NCI-H2029 treated with DMSO at 0.1 percent for 48 hours (cell line): Measurements from ENCODE around the gene ALK.

Experiments used
- DNase-seq: peaks from one replicate; lab custom pipeline; 2025; lab: John Stamatoyannopoulos, UW

The ALK gene

DNA sequence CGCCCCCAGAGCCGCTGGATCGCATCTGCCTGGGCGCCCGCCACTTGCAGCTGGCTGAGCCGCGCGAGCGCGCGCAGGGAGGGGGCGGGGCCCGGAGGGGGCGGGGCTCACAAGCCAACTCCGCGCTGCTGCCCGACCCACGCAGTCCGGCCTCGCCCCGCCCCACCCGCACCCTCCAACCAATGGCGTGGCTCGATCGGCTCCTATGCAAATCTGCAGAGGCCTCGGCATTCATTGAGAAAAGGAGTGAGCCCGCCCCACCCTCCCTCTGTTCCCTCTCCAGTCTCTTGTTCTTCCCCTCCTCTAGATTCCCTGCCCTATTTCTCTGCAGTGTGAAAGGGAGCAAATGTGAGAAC lies at the start of gene ALK:
Gene ALK, minus strand, starts transcription at position 27 of the 356 bp plus-strand sequence. CDS start 927 bp downstream, outside the sequence.
- peak; percentile 74 for DNase-seq

DNA sequence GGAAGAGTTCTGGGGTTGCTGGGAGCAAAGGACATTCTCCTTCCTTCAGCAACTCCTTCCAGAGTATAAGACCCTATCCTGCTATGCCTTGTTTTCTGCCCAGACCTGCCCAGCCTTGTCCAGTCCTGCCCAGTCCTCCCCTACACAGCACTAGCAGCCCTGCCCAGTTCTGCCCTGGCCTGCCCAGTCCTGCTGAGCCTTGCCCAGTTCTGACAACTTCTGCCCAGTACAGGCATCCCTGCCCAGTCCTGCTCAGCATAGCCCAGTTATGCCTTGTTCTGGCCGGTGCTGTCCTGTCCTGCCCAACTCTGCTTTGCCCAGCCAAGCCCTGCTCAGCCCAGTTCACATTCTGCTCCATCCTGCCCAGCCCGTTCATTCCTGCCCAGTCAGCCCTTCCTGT lies 44.9 kb upstream of the ALK start:
- DNase-seq = no peak

DNA sequence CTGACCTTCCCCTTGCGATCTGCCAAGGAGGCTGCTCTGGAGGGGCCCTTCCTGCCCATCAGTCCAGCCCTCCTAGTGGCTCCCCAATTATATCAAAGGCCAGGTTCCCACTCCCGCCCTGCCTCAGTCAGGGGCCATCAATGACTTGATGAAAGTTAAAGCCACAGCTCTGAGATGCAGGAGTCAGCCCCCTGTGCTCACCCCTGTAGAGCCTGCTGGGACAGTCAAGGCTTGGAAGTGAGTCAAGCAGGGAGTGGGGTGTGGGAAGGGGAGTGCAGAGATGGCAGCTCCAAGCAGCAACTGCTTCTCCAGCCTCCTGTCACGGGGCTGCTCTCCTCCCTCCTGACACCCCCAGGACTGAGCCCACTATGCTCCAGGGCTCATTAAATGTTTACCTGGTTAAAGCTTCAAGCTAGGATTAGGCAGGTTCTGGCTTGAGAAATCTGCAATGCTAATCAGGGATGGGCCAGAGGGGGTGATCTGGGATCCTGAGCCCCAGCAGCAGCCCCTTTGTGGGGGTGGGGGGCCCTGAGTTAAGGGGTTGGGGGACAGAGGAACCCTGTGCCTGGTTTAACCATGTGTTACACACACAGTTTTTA lies 42.7 kb upstream of the ALK start:
- DNase-seq = no peak

DNA sequence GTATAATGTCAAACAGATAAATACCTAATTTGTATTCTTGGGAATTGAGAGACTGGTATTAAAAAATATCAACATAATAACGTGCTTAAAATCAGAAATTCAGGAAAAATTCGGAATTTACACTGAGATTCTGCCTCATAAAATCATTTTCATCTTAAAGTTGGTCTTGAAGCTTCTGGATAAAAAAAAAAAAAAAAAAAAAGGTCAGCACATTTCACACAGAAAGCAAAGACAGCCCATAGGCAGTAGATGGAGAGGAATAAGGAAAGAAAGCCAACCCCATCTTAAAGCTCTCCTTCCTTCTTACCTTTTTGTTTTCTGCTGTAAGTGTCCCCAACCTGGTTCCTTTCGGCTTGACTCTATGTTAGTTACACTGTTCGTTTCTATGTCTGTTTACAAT lies 41.5 kb upstream of the ALK start:
- no peak for DNase-seq

DNA sequence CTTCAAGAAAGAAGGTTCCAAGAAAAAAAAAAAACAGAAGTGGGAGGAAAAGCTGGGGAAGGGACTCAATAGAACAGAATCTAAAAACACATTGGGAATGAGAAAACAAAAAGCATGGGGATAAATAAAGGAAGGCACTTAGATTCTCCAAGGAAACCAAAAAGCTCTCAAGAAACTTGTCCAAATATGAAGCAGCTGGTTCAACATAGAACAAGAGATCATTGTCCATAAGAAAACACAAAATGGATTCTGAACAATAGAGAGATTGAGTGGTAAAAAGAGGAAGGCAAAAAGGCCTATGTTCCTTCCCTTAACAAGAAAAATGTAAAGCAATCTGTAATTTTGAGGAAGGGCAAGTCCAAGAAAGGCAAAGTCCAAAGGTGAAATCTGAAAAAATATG lies 32.9 kb upstream of the ALK start:
- DNase-seq = no peak

DNA sequence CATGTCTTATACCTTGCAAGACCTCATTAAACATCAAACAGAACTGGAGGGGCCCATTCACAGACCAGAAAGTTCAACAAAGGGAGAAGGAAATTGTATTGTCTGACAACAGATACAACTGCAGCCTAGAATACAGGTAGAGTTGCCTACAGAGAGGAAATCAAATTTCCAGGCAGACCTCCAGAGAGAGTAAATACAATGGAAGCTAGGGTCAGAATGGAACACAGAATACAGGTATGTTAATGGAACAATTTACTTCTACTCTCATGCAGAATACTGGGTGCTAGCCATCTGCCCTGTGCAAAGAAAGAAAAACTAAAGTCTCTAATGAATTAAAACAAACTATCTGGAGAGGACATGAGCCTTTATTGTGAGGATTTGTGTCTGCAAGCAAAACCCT lies 31.6 kb upstream of the ALK start:
- DNase-seq = no peak

DNA sequence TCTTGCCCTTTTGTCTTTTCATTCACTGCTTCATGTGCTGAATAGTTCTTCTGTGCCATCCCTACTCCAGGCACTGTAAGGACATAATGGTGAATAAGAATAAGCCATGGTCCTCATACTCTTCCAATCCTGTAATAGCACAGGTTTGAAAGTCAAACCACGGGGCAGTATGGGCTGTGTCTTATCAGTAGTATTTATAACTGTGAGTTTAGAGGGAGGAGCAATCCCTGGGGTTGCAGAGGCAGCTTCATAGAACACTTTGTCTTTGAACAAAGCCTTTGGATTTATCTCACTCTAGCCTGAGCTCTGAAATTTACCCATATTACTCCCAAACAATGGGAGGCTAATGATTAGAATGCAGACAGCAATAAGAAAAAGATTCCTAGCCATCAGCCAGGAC lies 30.2 kb upstream of the ALK start:
- no peak for DNase-seq

DNA sequence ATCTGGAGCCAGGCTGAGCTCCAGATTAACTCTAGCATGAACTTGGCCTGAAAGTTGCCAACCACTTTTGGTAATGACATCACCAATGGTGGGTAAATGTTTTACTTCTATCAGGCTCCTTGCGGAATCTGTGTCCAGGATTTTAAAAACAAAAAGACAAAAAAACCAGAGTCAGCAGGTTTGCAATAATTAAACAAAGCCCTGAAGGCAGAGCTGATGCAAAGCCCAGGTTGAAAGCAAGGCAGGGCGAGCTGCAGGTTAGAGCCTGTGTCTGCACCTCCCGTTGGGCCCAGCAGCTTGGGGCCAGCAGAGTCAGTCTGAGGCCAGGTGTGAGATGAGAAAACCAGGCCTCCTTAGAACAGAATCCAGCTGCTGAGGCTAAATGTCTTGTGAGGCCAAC lies 29.1 kb upstream of the ALK start:
- no peak for DNase-seq

DNA sequence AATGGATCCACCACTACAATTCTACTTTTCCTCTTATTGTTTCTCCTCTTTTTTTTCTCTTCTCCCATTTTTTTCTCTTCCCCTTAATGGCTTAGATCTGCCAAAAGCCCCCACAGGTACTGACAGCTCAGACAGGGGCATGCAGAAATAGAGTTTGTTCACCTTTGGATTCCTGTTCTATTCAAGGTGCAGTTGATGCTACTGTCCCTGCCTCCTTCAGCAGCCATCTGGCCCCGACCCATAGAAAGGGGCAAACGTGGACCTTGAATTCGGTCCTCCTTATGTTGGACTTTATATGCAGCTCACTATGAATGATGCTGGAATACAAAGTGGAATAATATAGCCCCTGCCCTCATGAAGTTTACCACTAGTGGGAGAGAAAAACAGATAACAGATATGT lies 27.7 kb upstream of the ALK start:
- no peak for DNase-seq

DNA sequence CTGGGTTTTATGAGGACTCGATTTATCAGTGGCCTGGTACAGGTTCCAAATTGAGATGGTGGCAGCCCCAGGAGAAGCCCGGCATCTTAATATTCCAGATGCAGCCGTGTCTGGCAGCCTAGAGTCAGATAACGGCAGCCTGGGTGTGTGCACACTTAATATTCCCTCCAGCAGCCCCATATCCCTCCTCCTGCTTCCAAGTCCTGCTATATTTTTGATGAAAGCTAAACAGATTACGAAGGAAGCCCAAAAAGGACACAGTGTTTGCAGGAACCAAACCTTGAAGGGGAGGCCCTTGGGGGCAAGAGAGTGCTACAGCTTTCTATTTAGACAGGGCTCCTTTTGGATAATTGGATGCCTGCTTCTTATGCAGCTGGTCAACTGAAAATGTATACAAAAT lies 25.1 kb upstream of the ALK start:
- DNase-seq = no peak

DNA sequence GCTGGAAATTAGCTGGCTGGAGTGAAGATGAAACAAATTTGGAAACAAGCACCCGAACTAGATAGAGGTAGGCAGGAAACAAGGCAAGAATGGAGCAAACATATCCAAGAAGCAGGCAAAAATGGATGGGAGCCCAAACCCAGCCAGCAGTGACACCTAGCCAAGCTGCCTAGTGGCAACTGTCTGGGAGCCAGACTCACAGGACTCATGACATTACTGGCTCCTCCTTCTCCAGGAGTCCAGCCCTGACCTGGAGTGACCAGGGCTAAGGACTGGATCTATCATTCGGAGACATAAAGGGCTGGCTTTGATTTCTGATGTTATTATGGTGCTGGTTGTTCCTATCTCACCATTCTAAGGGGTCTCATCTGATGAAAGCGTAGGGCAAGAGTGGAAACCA lies 21.3 kb upstream of the ALK start:
- DNase-seq = no peak

DNA sequence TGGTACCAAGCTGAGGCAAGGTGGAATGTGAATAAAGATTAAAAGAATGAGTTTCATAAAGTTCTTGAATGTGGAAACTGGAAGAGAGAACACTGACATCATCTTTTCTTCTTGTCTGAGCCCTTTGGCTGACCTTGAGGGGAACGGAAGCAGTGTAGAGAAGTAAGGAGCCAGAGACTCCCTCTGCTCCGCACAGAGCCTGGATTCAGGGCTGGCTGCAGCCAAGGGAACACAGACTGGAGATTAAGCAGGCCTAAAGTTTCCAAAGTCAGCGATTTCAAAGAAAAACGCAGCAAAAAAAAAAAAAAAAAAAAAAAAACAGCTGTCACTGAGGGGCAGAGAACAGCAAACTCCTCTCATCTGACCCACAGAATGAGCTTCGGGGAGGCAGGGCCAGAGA lies 19.3 kb upstream of the ALK start:
- DNase-seq = no peak

DNA sequence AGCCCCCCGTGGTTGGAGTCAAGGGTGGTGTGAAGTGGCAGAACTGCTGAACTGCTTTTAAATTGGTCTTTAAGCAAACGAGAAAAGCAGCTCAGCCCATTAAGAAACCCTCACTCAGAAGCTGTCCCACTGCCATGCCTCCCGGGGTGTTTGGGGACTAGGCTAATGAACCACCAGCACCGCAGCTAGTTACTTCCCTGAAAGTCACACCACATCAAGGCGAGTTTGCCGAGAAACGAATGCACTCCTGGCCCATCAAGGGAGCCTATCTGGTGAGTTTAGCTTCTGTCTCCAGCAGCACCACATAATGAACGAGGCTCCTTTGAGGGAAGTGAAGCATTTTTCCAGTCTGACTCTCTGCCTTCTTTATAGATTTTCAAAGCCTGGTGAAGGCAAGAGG lies 14.6 kb upstream of the ALK start:
- DNase-seq = no peak

DNA sequence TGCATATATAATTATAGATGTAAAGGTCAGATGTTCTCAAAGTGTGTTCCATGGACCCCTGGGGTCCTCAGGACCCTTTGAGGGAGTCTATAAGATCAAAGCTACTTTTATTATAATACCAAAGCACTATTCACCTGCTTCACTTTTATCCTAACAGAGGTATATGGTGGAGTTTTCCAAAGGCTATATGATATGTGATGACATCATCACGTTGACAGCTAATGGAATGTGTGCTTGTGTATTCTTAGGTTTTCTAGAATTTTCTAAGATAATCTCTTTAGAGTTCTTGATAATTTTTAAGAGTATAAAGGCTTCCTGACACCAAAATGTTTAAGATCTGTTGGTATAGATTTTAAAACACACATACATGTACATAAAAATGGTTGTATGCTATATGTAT lies 10.4 kb upstream of the ALK start:
- no peak for DNase-seq

DNA sequence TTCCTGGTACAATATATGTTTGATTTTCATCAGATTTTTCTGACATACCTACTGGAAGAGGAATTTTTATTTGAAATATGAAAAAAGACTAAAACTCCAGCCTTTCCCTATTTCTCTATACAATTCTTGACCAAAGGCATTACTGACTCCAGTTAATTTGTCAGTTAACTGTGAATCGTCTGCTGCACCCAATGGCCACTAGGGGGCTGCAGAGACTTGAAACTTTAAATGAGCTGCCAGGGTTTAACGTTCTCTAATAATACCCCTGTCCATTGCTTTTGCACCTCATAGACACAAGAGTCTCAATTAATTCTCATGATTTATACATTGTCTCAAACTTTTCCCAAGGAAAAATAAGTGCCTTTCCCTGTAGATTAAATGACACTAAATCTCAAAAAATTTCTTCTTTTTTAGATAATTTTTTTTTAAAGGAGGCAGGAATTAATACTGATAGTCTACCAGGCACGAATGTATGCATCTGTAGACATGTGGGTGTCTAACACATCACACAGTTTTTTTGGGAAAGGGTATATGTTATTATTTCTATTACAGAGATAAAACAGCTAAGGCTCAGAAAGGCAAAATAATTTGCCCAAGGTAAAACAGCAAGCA lies 1.8 kb upstream of the ALK start:
- DNase-seq = peak; percentile 47

DNA sequence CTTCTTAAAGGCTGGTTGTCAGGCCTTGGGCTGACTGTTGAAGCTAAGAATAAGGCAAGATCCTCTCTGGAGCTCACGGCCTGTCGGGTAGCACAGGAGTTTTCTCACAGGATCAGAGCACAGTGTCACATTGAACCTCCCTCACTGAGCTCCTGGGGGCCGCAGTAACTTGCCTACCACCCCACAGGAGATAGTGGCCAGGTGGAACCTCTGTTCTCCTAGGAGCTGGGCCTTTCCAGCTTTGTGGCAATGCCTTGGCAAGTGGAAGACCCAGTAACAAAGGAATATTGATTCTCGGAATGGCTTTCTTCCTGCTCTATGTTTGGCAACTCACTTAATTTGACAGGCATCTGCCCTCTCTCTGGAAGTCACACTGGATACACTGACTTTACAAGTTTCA lies 1.2 kb upstream of the ALK start:
- no peak for DNase-seq

DNA sequence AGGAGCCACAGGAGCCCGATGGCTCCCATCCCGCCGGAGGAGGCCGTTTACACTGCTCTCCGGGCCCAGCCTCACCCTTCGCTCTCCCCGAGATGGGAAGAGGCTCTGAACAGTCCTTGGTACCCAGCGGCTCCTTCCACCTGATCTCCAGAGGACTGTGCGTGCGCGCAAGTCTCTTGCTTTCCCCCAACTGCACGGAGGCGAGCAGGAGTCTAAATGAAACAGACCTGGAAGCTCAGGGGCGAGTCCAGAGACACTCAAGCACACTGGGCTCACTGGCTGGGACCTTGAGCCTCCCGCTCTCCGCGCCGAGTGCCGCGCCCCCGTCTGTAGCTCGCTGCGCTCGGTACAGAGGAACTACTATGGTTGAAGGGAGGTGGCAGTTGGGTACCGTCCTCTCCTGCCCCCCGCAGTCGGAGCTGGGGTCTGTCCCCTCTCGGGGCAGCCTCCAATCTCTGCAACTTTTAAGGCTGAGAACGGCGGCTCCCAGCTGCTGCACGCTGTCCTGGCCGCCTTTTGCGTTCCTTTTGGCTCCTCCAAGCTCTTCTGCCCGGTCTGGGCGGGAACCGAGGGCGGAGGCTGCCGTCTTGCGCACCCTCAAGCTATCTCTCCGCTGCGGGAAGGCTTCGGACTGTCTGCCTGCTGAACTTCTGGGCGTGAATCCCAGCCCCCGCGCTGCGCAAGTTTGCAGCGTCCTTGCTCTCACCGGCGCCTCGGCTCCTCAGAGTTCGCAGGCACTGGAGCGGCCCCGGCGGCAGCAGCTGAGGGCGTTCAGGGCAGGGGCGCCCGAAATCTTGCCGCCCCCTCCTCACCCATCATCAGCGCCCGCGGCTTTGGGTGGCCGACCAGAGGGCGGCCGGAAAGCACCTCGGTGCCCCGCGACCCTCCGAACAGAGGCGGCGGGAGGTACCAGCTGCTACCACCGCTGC lies 491 bp downstream of the ALK start:
- no peak for DNase-seq

DNA sequence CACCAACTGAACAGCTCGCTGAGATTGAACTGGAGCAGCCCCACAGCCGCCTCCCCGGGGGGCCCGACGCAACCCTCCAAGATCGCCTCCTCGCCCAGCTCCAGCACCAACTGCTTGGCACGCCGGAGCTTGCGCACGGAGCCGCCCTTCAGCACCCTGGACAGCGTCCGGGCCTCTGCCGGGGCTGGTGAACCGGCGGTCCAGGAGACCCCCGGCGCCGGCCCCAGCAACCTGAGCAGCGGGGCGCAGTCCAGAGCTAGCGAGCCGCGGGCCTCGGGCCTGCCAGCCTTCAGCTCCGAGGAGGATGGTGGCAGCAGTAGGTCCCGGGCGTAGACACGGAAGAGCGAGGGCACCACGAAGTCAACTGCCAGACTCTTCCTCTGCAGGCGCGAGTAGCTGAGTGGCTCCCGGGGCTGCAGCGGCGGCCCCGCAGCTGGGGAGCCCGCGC lies 1.2 kb downstream of the ALK start:
- no peak for DNase-seq

DNA sequence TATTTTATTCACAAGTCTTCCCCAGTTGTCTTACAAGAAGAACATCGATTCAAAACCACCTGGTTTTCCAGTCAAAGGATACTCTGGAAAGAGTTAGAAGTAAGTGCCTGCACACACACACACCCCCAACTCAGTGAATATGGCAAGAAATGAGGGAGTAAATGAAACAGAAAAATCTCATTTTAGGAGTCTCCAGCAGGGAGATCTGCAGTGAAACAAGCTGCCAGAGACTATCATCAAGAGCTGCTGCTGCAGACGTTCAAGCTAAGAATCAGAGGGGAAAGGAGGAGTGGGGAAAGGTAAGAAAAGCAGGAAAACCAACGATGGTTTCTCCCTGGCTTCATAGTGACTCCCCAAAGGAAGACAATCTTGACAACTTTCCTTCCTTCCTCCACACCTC lies 2.4 kb downstream of the ALK start:
- DNase-seq = no peak

DNA sequence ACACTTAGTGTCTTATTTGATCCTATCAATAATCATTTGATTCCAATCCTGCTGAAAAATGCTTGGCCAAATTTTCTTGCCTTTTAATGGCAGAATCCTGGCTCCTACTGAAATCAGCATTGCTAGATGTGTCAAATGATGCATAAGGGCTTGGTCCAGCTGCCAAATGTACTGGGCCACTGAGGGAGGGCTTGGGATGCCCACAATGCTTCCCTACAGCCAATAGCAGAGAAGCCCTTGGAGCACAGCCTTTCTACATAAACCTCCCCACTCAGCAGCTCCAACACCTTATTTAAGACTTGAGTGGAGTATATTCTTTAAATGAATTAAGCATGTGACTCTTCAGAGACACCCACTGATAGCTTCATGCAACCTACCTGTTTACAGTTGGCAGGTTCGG lies 3.6 kb downstream of the ALK start:
- no peak for DNase-seq

DNA sequence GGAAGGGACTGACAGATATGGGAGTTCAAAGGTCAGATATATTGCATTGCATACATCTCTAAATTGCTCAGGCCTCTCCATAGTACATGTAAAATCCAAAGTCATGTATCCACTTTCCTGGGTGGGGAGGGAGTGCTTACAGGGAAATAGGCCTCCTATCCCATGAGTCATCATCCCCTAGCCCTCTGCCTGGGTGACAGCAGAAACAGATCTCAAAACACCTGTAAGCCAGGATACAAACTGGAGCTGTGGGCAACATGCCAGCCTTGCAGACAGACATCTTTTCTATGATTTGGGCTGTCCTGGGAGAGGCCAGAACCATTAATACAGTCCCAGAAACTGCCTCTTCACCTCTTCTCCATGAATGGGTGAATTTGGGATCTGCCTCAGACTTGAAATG lies 4.8 kb downstream of the ALK start:
- DNase-seq = no peak

DNA sequence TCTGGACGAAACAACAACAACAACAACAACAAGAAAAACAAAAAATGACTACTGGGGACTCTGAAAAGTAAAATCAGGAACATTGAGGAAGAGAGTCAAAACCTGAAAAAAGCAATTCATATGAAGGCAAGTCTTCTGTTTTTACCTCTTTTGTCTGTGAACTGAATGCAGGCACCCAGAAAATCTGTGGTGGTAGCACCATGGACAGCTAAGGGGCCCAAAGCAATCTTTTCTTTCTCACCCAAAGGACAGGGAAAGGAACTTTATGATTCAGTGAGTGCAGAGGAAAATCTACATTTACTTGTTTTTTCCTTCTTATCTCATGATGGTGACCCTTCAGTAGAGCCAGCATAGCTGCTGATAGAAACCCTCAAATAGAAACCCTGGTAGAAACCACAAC lies 10.4 kb downstream of the ALK start:
- no peak for DNase-seq

DNA sequence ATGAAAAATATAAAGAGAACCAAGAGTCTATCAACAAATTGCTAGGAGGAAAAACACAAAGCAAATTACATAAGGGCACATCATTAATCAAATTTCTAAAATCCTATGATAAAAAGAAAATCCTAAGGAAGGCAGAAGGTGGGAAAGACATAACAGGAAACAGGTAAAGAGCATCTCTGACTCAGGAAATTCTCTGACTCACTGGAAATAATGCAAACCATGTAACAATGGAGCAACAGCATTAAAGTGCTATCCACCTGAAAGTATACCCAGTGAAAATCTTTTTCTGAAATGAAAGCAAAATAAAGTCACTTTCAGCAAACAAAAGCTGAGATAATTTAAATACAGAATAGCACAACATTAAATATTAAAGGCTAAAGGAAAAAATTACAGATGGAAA lies 10.9 kb downstream of the ALK start:
- DNase-seq = no peak
